ENCODE results near the gene RUSF1. TPM values are rescaled to one million over a fixed set of nuclear protein-coding genes. Genes with fewer than 3 reads are reported as not detected.

RUSF1 gene
- total RNA-seq, 1 experiment from 2014 or later, result 59.3 TPM

GRCh38 chr16:31465788-31466370, 42.3 kb downstream of the RUSF1 start:
- no peak for DNase-seq (ENCODE audit: low read depth, low spot score)
- Histone ChIP-seq H3K36me3 (ENCODE audit: control insufficient read depth in 1 of 2, insufficient read depth in 2 of 2, low read length in 2 of 2) (no peaks in the 10 kb centered on the region), H3K9me3 (ENCODE audit: control insufficient read depth in 1 of 2, insufficient read depth in 1 of 2, low read depth in 1 of 2, low read length in 2 of 2) (no peaks in the 10 kb centered on the region), H4K20me1 (ENCODE audit: insufficient read depth) (no peaks in the 10 kb centered on the region), H3K4me1 (ENCODE audit: control insufficient read depth in 1 of 2, insufficient read depth in 2 of 2, low read length in 2 of 2) (peaks cover 0 to 4% of the 10 kb centered on the region in 2 experiments; a peak in 1 of 4 replicates), H3K9ac (ENCODE audit: low read length) (no peak overlapping the region), H3K27me3 (ENCODE audit: insufficient read depth, low read length) (no peaks in the 10 kb centered on the region), H3K9me2 (ENCODE audit: insufficient read depth) (no peaks in the 10 kb centered on the region), H3K79me2 (ENCODE audit: insufficient read depth, low read length) (no peaks in the 10 kb centered on the region), H3K27ac (ENCODE audit: low read depth, low read length) (no peak overlapping the region), H3K4me3 (replicated peaks in 1 of 2; ENCODE audit: low read depth in 1 of 2, low read length in 2 of 2) (no peak overlapping the region), H2AFZ (ENCODE audit: low read depth, low read length, poor library complexity, severe bottlenecking) (no peak overlapping the region), H3K4me2 (ENCODE audit: low read length) (no peak overlapping the region)
- ChIA-PET CTCF (no interaction called here), RAD21 (ENCODE audit: low non-redundant PET in 1 of 2, low total read pairs in 2 of 2, uncharacterized antibody in 2 of 2, unreplicated experiment in 2 of 2) (no interaction called here), POLR2A (no interaction called here)
- no TSS peak for BruUV-seq (replicated peaks)
- ATAC-seq, result no peak
- no peak for TF ChIP-seq POLR2A (IDR thresholded peaks at IDR 0.05; ENCODE audit: borderline replicate concordance, extremely low read depth, insufficient read depth, insufficient read length)
- TF ChIP-seq EZH2 (IDR thresholded peaks at IDR 0.05), result no peak
- no peak for TF ChIP-seq ZBTB33 (IDR thresholded peaks at IDR 0.05; ENCODE audit: extremely low read depth, insufficient replicate concordance, low read length)
- TF ChIP-seq YY1 (IDR thresholded peaks at IDR 0.05; ENCODE audit: extremely low read depth, insufficient replicate concordance, low read depth, low read length), result no peak
- no peak for TF ChIP-seq TCF7L2 (IDR thresholded peaks at IDR 0.05; ENCODE audit: borderline replicate concordance, extremely low read depth, insufficient read depth, insufficient read length)
- no peak for TF ChIP-seq CEBPB (IDR thresholded peaks at IDR 0.05; ENCODE audit: low read depth)
- no peak for TF ChIP-seq JUND (IDR thresholded peaks at IDR 0.05)
- TF ChIP-seq ZNF274 (IDR thresholded peaks at IDR 0.05; ENCODE audit: low read depth, low read length), result no peak
- TF ChIP-seq RAD21 (IDR thresholded peaks at IDR 0.05; ENCODE audit: low read depth), result no peak
- TF ChIP-seq ATF3 (IDR thresholded peaks at IDR 0.05), result no peak
- TF ChIP-seq CTCF (IDR thresholded peaks at IDR 0.05 in 2 of 3, conservative IDR thresholded peaks at IDR 0.05 in 1 of 3; ENCODE audit: borderline replicate concordance in 1 of 3, insufficient read depth in 1 of 3, low read depth in 2 of 3, low read length in 2 of 3), result no peak
- no peak for TF ChIP-seq ZFX (IDR thresholded peaks at IDR 0.05)
- TF ChIP-seq EZH2phosphoT487 (IDR thresholded peaks at IDR 0.05; ENCODE audit: borderline replicate concordance), result no peak
- intact Hi-C loops (cut with micrococcal nuclease), result no loop called here

All from HCT116 (cell line).